ENCODE results near the gene TCOF1.
"Not testable (repeated sequence)": the region's sequence is repeated elsewhere in the genome, so short reads cannot be mapped to it uniquely, and the experiment has no call there.

The TCOF1 gene

DNA sequence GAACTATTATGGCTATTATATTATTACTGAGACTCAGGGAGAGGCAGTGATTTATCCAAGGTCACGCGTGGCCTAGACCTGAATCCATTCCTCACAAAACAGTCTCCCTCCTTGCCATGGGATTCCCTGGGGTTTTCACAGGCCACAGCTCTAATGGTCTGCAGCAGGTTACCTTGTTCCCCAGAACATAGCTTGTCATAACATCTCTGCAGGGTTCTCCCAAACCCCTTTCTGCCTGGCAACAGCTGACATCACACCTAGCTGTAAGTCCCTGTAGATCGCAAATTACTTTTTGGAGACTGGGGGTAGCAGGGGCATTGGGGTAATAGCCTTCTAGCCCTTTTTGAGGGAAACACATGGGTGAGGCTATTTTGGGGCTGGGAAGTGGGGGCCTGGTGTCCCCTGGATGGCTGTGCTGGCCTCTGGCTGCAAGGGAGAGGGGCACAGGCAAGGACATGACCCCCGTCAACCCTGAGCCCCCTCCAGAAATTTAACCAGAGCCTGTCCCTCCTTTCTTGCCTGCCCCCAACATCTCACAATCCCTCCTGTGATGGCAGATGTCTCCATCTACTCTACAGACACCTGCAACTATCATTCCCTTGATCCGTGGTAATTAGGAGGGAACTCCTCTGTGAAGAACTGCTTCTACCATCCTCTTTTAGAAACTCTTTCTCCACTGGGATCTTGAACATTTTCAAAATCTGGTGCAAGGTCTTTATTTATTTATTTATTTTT is 53.9 kb downstream of the TCOF1 start:
- H3K27me3 ChIP-seq (ENCODE audit: insufficient read depth, insufficient read length): no peaks in the 10 kb centered on the region
- DNase-seq (ENCODE audit: low read depth, low spot score): no peak
- H3K4me3 ChIP-seq (ENCODE audit: insufficient read length, low read depth): no peak overlapping the region
- H3K4me1 ChIP-seq (ENCODE audit: insufficient read depth, insufficient read length): peaks cover 6% of the 10 kb centered on the region
- no peak for TF ChIP-seq YY1 (IDR thresholded peaks at IDR 0.05; ENCODE audit: insufficient read depth, insufficient read length)
- no peak for TF ChIP-seq SUZ12 (IDR thresholded peaks at IDR 0.05; ENCODE audit: extremely low read depth, insufficient read depth, insufficient read length)
- TF ChIP-seq ZNF274 (IDR thresholded peaks at IDR 0.05; ENCODE audit: low read depth, low read length): no peak
- no peaks in the 10 kb centered on the region for H3K9me3 ChIP-seq (ENCODE audit: insufficient read depth, low read length)
- H3K9ac ChIP-seq (ENCODE audit: insufficient read length, low read depth): no peak overlapping the region
- H3K36me3 ChIP-seq (ENCODE audit: insufficient read depth, insufficient read length, low read length): no peaks in the 10 kb centered on the region

DNA sequence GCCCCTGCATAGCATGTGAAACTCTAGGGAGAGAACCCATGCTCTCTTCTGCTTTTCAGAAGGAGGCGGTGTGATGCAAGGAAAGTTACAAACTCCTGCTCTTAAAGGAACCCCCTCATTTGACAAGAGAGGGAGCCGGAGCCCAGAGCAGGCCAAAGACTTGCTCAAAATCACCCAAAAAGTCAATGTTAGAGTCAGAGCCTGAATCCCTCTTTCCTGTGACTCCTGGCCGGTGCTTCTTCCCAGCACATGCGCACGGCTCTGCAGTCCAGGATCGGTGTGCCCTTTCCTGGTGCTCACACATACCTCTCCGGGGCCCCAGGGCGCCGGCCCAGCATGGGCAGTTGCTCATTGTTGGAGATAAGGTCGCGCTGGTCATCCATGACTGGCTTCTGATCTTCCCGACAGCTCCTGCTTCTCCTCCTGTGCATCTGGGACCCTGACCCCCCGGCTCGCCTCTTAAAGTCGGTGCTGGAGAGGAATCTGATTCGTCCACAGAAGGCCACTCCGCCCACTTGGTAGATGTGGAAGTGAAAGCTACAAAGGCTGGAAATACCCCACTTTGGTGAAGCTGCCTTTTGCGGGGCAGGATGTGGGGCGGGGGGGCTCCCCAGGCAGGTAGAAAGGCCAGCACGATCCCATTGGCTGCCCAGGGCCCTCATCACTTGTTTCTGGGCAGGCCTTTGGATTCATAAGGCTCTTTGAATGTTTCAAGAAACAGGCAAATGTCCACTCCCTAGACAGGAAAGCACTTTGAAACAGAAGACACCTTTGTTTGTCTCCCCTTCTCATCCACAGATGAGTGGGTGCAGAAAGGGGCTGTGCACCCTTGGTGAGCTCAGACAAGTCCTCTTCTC is 55.0 kb downstream of the TCOF1 start, which contains the start of gene CD74:
TSS of gene CD74 (minus strand) at position 592 of the 857 bp plus-strand sequence. CDS start at position 431, 161 bp downstream.
- Histone ChIP-seq H3K9ac (ENCODE audit: insufficient read length, low read depth) (no peak within 1 kb of the TSS), H3K4me3 (ENCODE audit: insufficient read length, low read depth) (no peak within 1 kb of the TSS), H3K9me3 (ENCODE audit: insufficient read depth, low read length) (no peaks in the 10 kb centered on the region), H3K36me3 (ENCODE audit: insufficient read depth, insufficient read length, low read length) (no peaks in the 10 kb centered on the region), H3K4me1 (ENCODE audit: insufficient read depth, insufficient read length) (peaks cover 6% of the 10 kb centered on the region), H3K27me3 (ENCODE audit: insufficient read depth, insufficient read length) (no peaks in the 10 kb centered on the region)
- no peak for DNase-seq (ENCODE audit: low read depth, low spot score)
- TF ChIP-seq ZNF274 (IDR thresholded peaks at IDR 0.05; ENCODE audit: low read depth, low read length) (no peak), YY1 (IDR thresholded peaks at IDR 0.05; ENCODE audit: insufficient read depth, insufficient read length) (no peak), SUZ12 (IDR thresholded peaks at IDR 0.05; ENCODE audit: extremely low read depth, insufficient read depth, insufficient read length) (no peak)

DNA sequence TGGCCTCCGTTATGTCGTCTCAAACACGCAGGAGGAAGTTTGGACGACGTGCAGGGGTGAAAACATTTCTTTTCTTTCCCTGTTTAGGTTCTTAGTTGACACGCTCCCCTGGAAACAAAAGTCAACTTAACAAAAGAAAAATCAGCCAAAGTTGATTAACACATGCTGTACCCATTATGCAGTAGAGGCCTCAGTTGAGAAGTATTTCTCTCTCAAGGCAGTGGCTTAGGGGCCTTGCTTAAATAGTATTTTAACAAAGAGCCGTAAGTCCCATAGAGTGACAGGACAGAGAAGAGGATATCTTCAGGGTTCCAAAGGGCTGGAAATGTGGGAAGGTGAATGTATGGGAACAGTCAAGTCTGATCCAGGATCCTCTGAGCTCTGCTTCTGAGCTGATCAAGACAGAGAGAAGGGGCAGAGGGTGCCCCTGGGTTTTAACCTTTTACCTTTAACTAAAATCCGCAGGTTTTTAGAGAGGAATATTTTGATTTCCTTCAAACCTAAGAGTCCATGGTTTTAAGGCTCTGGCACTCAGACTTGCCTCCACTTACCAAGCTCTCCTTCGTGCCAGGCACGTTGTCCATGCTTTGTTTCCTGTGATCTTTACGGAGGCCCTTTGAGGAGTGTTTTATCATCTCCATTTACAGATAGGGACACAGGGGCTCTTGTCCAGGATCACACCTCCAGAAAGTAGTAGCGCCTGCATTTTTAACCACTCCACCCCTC is 55.8 kb downstream of the TCOF1 start:
- TF ChIP-seq SUZ12 (IDR thresholded peaks at IDR 0.05; ENCODE audit: extremely low read depth, insufficient read depth, insufficient read length) (no peak), YY1 (IDR thresholded peaks at IDR 0.05; ENCODE audit: insufficient read depth, insufficient read length) (no peak), ZNF274 (IDR thresholded peaks at IDR 0.05; ENCODE audit: low read depth, low read length) (no peak)
- Histone ChIP-seq H3K4me1 (ENCODE audit: insufficient read depth, insufficient read length) (peaks cover 6% of the 10 kb centered on the region), H3K36me3 (ENCODE audit: insufficient read depth, insufficient read length, low read length) (no peaks in the 10 kb centered on the region), H3K9me3 (ENCODE audit: insufficient read depth, low read length) (no peaks in the 10 kb centered on the region), H3K4me3 (ENCODE audit: insufficient read length, low read depth) (no peak overlapping the region), H3K9ac (ENCODE audit: insufficient read length, low read depth) (no peak overlapping the region), H3K27me3 (ENCODE audit: insufficient read depth, insufficient read length) (no peaks in the 10 kb centered on the region)
- no peak for DNase-seq (ENCODE audit: low read depth, low spot score)

DNA sequence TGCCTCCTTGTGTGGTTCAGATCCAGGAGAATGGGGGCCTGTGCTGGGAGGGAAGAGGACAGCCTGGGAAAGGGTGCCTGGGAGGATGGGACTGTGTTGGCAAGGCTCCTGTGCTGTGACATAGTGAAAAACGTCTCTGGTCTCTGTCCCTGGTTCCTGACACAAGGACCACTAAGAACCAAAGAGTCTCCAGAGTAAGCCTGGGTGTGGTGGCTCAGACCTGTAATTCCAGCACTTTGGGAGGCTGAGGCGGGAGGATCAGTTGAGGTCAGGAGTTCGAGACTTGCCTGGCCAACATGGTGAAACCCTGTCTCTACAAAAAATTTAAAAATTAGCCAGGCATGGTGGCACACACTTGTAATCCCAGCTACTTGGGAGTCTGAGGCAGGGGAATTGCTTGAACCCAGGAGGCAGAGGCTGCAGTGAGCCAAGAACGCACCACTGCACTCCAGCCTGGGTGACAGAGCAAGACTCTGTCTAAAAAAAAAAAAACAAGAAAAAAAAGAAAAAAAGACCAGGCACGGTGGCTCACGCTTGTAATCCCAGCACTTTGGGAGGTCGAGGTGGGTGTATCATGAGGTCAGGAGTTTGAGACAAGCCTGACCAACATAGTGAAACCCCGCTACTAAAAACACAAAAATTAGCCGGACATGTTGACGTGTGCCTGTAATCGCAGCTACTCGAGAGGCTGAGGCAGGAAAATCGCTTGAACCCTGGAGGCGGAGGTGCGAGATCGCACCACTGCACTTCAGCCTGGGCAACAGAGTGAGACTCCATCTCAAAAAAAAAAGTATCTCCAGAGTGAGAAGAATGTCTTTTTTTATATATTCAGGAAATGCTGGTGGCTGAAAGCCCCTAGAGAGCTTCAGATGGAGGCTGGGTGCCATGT is 56.6 kb downstream of the TCOF1 start:
- H3K27me3 ChIP-seq (ENCODE audit: insufficient read depth, insufficient read length); H3K36me3 ChIP-seq (ENCODE audit: insufficient read depth, insufficient read length, low read length); H3K4me1 ChIP-seq (ENCODE audit: insufficient read depth, insufficient read length); DNase-seq (ENCODE audit: low read depth, low spot score); H3K9me3 ChIP-seq (ENCODE audit: insufficient read depth, low read length); H3K4me3 ChIP-seq (ENCODE audit: insufficient read length, low read depth); H3K9ac ChIP-seq (ENCODE audit: insufficient read length, low read depth): not testable (repeated sequence)

DNA sequence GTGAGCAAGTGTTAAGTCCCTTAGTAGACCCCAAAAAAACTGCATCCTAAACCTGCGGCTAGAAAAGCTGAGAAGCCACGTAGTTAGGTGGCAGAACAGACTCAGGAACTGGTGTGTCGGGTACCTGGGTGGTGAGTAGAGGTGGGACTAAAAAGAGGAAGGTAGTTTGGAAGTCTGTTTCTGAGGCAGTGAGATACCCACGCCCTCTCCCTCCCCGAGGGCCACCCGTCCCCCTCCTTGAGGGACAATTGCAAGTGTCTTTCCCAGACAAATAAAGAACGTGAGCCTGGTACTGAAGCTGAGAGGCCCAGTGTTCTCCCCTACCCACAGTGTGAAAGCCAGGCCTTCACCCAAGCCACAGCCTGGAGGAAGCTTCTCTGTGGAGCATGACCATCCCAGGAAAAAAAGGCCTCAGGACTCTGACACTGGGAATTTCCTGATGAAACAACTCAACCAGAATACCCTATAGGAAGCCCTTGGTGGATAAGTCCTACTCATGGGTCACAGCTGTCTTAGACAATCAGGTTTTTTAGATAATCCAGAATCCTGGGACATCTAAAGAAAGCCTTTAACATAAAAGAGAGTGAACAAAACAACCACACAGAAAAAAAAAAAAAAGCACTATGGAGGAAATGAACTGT is 62.3 kb downstream of the TCOF1 start:
- Histone ChIP-seq H3K4me1 (ENCODE audit: insufficient read depth, insufficient read length) (peaks cover 2% of the 10 kb centered on the region), H3K36me3 (ENCODE audit: insufficient read depth, insufficient read length, low read length) (no peaks in the 10 kb centered on the region), H3K9ac (ENCODE audit: insufficient read length, low read depth) (no peak overlapping the region), H3K4me3 (ENCODE audit: insufficient read length, low read depth) (no peak overlapping the region), H3K9me3 (ENCODE audit: insufficient read depth, low read length) (no peaks in the 10 kb centered on the region), H3K27me3 (ENCODE audit: insufficient read depth, insufficient read length) (no peaks in the 10 kb centered on the region)
- TF ChIP-seq YY1 (IDR thresholded peaks at IDR 0.05; ENCODE audit: insufficient read depth, insufficient read length) (no peak), SUZ12 (IDR thresholded peaks at IDR 0.05; ENCODE audit: extremely low read depth, insufficient read depth, insufficient read length) (no peak), ZNF274 (IDR thresholded peaks at IDR 0.05; ENCODE audit: low read depth, low read length) (no peak)
- DNase-seq (ENCODE audit: low read depth, low spot score): no peak

DNA sequence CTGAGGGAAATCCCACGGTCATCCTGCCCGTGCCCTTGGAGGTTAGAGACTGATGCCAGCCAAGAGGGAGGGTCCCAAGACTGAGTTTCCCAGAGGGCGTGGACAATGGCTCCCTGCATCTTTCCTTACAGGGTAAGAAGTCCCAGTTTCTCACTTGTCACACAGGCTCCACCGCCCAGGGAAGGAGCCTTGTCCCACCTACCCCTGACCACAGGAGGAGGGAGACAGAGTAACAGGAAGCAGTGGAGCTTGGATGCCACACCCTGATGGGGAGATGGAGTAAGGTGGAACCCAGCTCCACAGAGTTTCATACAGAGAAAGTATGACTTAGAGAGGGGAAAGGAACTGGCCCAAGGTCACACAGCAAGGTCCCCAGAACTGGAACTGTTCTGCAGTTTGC is 64.6 kb downstream of the TCOF1 start:
- Histone ChIP-seq H3K9me3 (ENCODE audit: insufficient read depth, low read length) (no peaks in the 10 kb centered on the region), H3K9ac (ENCODE audit: insufficient read length, low read depth) (no peak overlapping the region), H3K4me1 (ENCODE audit: insufficient read depth, insufficient read length) (peaks cover 2% of the 10 kb centered on the region), H3K36me3 (ENCODE audit: insufficient read depth, insufficient read length, low read length) (no peaks in the 10 kb centered on the region), H3K4me3 (ENCODE audit: insufficient read length, low read depth) (no peak overlapping the region), H3K27me3 (ENCODE audit: insufficient read depth, insufficient read length) (no peaks in the 10 kb centered on the region)
- no peak for TF ChIP-seq YY1 (IDR thresholded peaks at IDR 0.05; ENCODE audit: insufficient read depth, insufficient read length)
- no peak for TF ChIP-seq ZNF274 (IDR thresholded peaks at IDR 0.05; ENCODE audit: low read depth, low read length)
- TF ChIP-seq SUZ12 (IDR thresholded peaks at IDR 0.05; ENCODE audit: extremely low read depth, insufficient read depth, insufficient read length): no peak
- DNase-seq (ENCODE audit: low read depth, low spot score): no peak
